OCI-LY3 (cell line): ENCODE data around the gene DCUN1D1.

Source experiments
- H2AFZ ChIP-seq: fragments of 200-600, 300-600 bp; shearing (Covaris generic); 2 replicates; pipeline ENCODE4 v1.6.0; 2014; ENCODE audit warnings: antibody characterized with exemption, low read depth, low read length
- H3K27ac ChIP-seq: fragments of 200-600, 300-600 bp; sonication (generic); 2 replicates; pipeline ENCODE4 v1.5.1; 2014; ENCODE audit warnings: mild to moderate bottlenecking, low read length, moderate library complexity, mixed read lengths
- H3K27me3 ChIP-seq: fragments of 200-600, 300-600 bp; sonication (generic); 2 replicates; pipeline ENCODE4 v1.6.1; 2014; ENCODE audit warnings: low read depth, low read length, mixed read lengths
- H3K36me3 ChIP-seq: fragments of 200-600, 300-600 bp; sonication (generic); replicated peaks from 2 replicates; pipeline ENCODE3; 2014; ENCODE audit warnings: low read depth, low read length, mixed read lengths
- H3K4me1 ChIP-seq: fragments of 300-600, 200-600 bp; sonication (generic); 2 replicates; pipeline ENCODE4 v1.6.1; 2014; ENCODE audit warnings: low read length, mixed read lengths
- H3K4me2 ChIP-seq: fragments of 200-600, 300-600 bp; sonication (generic); 2 replicates; pipeline ENCODE4 v1.6.1; 2014; ENCODE audit warnings: low read length, mixed read lengths
- H3K4me3 ChIP-seq: fragments of 300-600, 200-600 bp; sonication (generic); 2 replicates; pipeline ENCODE4 v1.5.1; 2014; ENCODE audit warnings: antibody characterized with exemption, mild to moderate bottlenecking, low read length, moderate library complexity
- H3K79me2 ChIP-seq: fragments of 300-600, 200-600 bp; shearing (Covaris generic); 2 replicates; pipeline ENCODE4 v1.6.1; 2014; ENCODE audit warnings: mild to moderate bottlenecking, low read length, mixed read lengths
- H3K9ac ChIP-seq: fragments of 300-600, 200-600 bp; shearing (Covaris generic); 2 replicates; pipeline ENCODE4 v1.6.0; 2014; ENCODE audit warnings: mild to moderate bottlenecking, low read length, moderate library complexity
- H3K9me3 ChIP-seq: fragments of 200-600, 300-600 bp; shearing (Covaris generic); 2 replicates; pipeline ENCODE4 v1.6.1; 2014; ENCODE audit warnings: low read length, mixed read lengths; ENCODE audit not compliant: insufficient read depth
- H4K20me1 ChIP-seq: fragments of 200-600, 300-600 bp; sonication (generic); 2 replicates; pipeline ENCODE4 v1.6.1; 2016; ENCODE audit warnings: low read length, mixed read lengths; ENCODE audit not compliant: insufficient read depth
- EZH2phosphoT487 ChIP-seq: fragments of 200-600 bp; shearing (Covaris generic); IDR thresholded peaks from 2 replicates; pipeline ENCODE4 v1.6.1; 2018; ENCODE audit warnings: antibody characterized with exemption, mixed run types, low read depth
- TF ChIP-seq, protein P1 (sequence below): fragments of 200-600, 300-600 bp; sonication (generic); IDR thresholded peaks from 2 replicates; pipeline ENCODE4 v1.5.1; 2014; ENCODE audit warnings: antibody characterized with exemption, low read length, low read depth

DCUN1D1 gene

GRCh38 chr3:182914341-182914740 is 66.0 kb downstream of the DCUN1D1 start:
- Histone ChIP-seq H3K79me2 (no peaks in the 10 kb centered on the region), H3K27me3 (no peaks in the 10 kb centered on the region), H3K4me2 (0 out of 2 replicates have a peak overlapping the region, but pooled peaks have one; percentile 23), H4K20me1 (no peaks in the 10 kb centered on the region), H3K27ac (no peak overlapping the region), H2AFZ (no peak overlapping the region), H3K9me3 (no peaks in the 10 kb centered on the region), H3K9ac (no peak overlapping the region), H3K36me3 (no peaks in the 10 kb centered on the region), H3K4me3 (no peak overlapping the region), H3K4me1 (peaks cover 13% of the 10 kb centered on the region)
- TF ChIP-seq EZH2phosphoT487: no peak
- TF ChIP-seq, protein P1, sequence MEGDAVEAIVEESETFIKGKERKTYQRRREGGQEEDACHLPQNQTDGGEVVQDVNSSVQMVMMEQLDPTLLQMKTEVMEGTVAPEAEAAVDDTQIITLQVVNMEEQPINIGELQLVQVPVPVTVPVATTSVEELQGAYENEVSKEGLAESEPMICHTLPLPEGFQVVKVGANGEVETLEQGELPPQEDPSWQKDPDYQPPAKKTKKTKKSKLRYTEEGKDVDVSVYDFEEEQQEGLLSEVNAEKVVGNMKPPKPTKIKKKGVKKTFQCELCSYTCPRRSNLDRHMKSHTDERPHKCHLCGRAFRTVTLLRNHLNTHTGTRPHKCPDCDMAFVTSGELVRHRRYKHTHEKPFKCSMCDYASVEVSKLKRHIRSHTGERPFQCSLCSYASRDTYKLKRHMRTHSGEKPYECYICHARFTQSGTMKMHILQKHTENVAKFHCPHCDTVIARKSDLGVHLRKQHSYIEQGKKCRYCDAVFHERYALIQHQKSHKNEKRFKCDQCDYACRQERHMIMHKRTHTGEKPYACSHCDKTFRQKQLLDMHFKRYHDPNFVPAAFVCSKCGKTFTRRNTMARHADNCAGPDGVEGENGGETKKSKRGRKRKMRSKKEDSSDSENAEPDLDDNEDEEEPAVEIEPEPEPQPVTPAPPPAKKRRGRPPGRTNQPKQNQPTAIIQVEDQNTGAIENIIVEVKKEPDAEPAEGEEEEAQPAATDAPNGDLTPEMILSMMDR: no peak

DNA sequence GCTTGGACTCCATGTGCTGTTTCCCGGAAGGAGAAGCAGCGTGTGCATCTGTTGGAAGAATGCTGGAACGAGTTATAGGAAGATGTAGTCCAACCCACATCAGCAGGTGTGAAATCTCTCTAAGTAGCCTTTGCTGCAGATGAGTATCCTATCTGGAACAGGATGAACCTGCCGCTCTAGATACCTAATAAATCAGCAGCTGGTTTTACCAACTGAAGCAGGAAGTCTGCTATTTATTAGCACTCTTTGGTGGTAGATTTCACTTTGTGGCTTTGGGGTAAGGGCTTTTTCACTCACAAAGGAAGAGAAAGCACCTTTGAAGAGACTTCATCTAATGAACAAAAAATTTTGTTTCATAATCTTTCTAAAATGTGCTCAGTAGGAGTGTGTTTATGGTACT is 66.4 kb downstream of the DCUN1D1 start:
- Histone ChIP-seq H2AFZ (no peak overlapping the region), H3K79me2 (no peaks in the 10 kb centered on the region), H3K4me2 (peak overlapping the region; percentile 43), H4K20me1 (no peaks in the 10 kb centered on the region), H3K4me1 (peaks cover 13% of the 10 kb centered on the region), H3K27me3 (no peaks in the 10 kb centered on the region), H3K4me3 (no peak overlapping the region), H3K36me3 (no peaks in the 10 kb centered on the region), H3K9me3 (no peaks in the 10 kb centered on the region), H3K27ac (0 out of 2 replicates have a peak overlapping the region, but pooled peaks have one; percentile 12), H3K9ac (no peak overlapping the region)
- TF ChIP-seq, protein P1: no peak
- no peak for TF ChIP-seq EZH2phosphoT487

DNA sequence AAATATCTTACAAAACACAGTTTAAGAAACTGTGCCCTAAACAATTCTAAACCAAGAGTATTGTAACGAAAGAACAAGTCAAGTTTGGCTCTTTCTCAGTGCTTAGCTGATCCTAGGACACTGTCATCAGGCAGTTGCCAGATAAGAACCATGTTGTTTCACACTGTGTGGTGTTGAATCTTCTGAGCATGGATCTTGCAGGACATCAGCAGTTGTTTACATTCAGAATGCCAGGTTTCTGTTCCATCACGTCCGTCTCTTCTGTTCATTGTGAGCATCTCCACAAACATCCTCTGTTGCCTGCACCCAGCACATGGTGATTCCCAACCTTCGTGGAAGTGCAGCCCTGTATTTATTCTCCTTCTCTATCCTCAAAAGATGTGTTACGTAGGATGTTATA is 67.9 kb downstream of the DCUN1D1 start:
- Histone ChIP-seq H2AFZ (no peak overlapping the region), H4K20me1 (no peaks in the 10 kb centered on the region), H3K79me2 (no peaks in the 10 kb centered on the region), H3K27me3 (no peaks in the 10 kb centered on the region), H3K9ac (no peak overlapping the region), H3K36me3 (no peaks in the 10 kb centered on the region), H3K4me3 (no peak overlapping the region), H3K4me1 (peaks cover 13% of the 10 kb centered on the region), H3K9me3 (no peaks in the 10 kb centered on the region), H3K4me2 (no peak overlapping the region), H3K27ac (no peak overlapping the region)
- TF ChIP-seq, protein P1: no peak
- no peak for TF ChIP-seq EZH2phosphoT487

GRCh38 chr3:182911782-182912111 is 68.6 kb downstream of the DCUN1D1 start:
- H3K9ac ChIP-seq: no peak overlapping the region
- H2AFZ ChIP-seq: no peak overlapping the region
- H3K4me3 ChIP-seq: no peak overlapping the region
- no peaks in the 10 kb centered on the region for H4K20me1 ChIP-seq
- no peaks in the 10 kb centered on the region for H3K27me3 ChIP-seq
- no peaks in the 10 kb centered on the region for H3K9me3 ChIP-seq
- H3K4me1 ChIP-seq: peaks cover 13% of the 10 kb centered on the region
- no peaks in the 10 kb centered on the region for H3K36me3 ChIP-seq
- no peaks in the 10 kb centered on the region for H3K79me2 ChIP-seq
- TF ChIP-seq EZH2phosphoT487: no peak
- TF ChIP-seq, protein P1: no peak
- H3K4me2 ChIP-seq: no peak overlapping the region
- H3K27ac ChIP-seq: no peak overlapping the region
